Measurements from ENCODE around the gene APOA5.
A peak's percentile ranks its signal among the peaks of the same experiment; 100 is the strongest.
"Not testable (repeated sequence)": the region's sequence is repeated elsewhere in the genome, so short reads cannot be mapped to it uniquely, and the experiment has no call there.

APOA5 gene

GRCh38 chr11:116791813-116792143, at the start of gene APOA5:
Gene APOA5 (minus strand): TSS chr11:116791879. CDS start chr11:116791860, 19 bp downstream.
- no peaks in the 10 kb centered on the region for H3K9me3 ChIP-seq (ENCODE audit: control insufficient read depth in 2 of 2, low read length in 2 of 2)
- H3K4me1 ChIP-seq (ENCODE audit: control insufficient read depth in 2 of 2, insufficient read depth in 2 of 2, low read length in 2 of 2) = peaks cover 10 to 13% of the 10 kb centered on the region in 2 donors
- peaks cover 0 to 3% of the 10 kb centered on the region in 2 donors for H3K27me3 ChIP-seq (ENCODE audit: control insufficient read depth in 2 of 2, insufficient read depth in 2 of 2, low read length in 2 of 2)
- peak within 1 kb of the TSS in 1 of 2 donors; percentile 15 for H3K4me3 ChIP-seq (ENCODE audit: low read length in 2 of 2)
- no peaks in the 10 kb centered on the region for H3K36me3 ChIP-seq (ENCODE audit: control insufficient read depth in 2 of 2, insufficient read depth in 2 of 2, low read length in 2 of 2)
- H3K27ac ChIP-seq (ENCODE audit: low read depth in 2 of 2, low read length in 2 of 2) = no peak within 1 kb of the TSS
- H3K9ac ChIP-seq (ENCODE audit: low read depth in 1 of 2, low read length in 2 of 2) = no peak within 1 kb of the TSS

DNA sequence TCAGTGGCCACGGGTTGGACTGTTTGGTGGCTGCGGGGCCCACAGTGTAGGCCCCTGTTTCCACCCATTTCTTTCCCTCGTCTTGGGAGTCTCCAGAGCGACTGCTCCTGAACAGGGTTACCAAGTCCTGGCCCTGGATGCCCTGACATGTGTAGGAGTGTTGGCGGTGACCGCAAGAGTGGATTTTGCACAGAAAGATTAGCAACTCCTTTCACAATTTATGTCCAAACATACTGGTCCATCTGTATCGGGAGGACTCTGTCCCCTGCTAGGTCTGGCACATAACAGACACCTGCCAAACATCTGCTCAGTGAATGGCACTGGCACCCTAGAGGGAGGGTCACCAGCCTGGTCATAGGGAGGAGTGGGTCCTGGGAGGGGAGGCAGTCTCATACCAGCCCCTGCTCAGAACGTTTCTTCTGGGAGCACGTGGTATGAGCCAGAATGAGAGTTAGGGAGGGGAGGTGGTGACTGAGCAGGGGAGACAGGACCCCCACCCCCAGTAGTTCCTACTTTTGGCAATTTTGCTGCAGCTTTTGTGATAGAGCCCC, 49.1 kb upstream of the APOA5 start:
- H3K4me3 ChIP-seq (ENCODE audit: low read length in 2 of 2) = no peak overlapping the region

DNA sequence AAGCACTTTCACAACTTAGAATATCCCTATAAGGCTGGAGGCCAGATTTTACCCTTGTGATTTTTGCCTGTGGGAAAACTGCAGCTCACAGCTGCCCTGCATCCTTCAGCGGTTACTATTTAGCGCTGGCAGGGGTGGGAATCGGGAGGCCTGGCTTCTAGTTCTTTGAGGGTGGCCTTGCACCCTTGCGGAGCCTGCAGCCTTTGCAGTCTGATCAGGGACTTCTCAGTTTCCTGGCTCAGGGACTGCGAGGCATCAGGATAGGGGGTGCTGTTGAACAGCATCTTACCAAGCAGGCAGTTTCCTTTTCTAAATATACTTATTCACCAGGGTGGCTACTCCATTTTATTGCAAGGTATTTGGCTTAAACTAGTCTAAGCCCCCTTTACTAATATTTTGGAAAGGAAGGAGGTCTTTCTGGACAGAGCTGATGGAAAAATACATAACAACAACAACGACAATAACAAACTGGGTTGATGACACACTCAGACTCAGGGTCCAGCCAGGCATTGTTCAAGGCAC, 48.6 kb upstream of the APOA5 start:
- peaks cover 5 to 12% of the 10 kb centered on the region in 2 donors for H3K36me3 ChIP-seq (ENCODE audit: control insufficient read depth in 2 of 2, insufficient read depth in 2 of 2, low read length in 2 of 2)
- H3K4me1 ChIP-seq (ENCODE audit: control insufficient read depth in 2 of 2, insufficient read depth in 2 of 2, low read length in 2 of 2) = peaks cover 0 to 7% of the 10 kb centered on the region in 2 donors
- no peak overlapping the region for H3K4me3 ChIP-seq (ENCODE audit: low read length in 2 of 2)
- no peak overlapping the region for H3K27ac ChIP-seq (ENCODE audit: low read depth in 2 of 2, low read length in 2 of 2)
- H3K9me3 ChIP-seq (ENCODE audit: control insufficient read depth in 2 of 2, low read length in 2 of 2) = no peaks in the 10 kb centered on the region
- H3K27me3 ChIP-seq (ENCODE audit: control insufficient read depth in 2 of 2, insufficient read depth in 2 of 2, low read length in 2 of 2) = no peaks in the 10 kb centered on the region
- no peak overlapping the region for H3K9ac ChIP-seq (ENCODE audit: low read depth in 1 of 2, low read length in 2 of 2)

More for the DNA sequence above, 49.1 kb upstream of the APOA5 start:
- no peak overlapping the region for H3K27ac ChIP-seq (ENCODE audit: low read depth in 2 of 2, low read length in 2 of 2)
- no peaks in the 10 kb centered on the region for H3K27me3 ChIP-seq (ENCODE audit: control insufficient read depth in 2 of 2, insufficient read depth in 2 of 2, low read length in 2 of 2)
- H3K9me3 ChIP-seq (ENCODE audit: control insufficient read depth in 2 of 2, low read length in 2 of 2) = no peaks in the 10 kb centered on the region
- peaks cover 10 to 17% of the 10 kb centered on the region in 2 donors for H3K36me3 ChIP-seq (ENCODE audit: control insufficient read depth in 2 of 2, insufficient read depth in 2 of 2, low read length in 2 of 2)
- no peak overlapping the region for H3K9ac ChIP-seq (ENCODE audit: low read depth in 1 of 2, low read length in 2 of 2)
- peaks cover 0 to 5% of the 10 kb centered on the region in 2 donors for H3K4me1 ChIP-seq (ENCODE audit: control insufficient read depth in 2 of 2, insufficient read depth in 2 of 2, low read length in 2 of 2)

DNA sequence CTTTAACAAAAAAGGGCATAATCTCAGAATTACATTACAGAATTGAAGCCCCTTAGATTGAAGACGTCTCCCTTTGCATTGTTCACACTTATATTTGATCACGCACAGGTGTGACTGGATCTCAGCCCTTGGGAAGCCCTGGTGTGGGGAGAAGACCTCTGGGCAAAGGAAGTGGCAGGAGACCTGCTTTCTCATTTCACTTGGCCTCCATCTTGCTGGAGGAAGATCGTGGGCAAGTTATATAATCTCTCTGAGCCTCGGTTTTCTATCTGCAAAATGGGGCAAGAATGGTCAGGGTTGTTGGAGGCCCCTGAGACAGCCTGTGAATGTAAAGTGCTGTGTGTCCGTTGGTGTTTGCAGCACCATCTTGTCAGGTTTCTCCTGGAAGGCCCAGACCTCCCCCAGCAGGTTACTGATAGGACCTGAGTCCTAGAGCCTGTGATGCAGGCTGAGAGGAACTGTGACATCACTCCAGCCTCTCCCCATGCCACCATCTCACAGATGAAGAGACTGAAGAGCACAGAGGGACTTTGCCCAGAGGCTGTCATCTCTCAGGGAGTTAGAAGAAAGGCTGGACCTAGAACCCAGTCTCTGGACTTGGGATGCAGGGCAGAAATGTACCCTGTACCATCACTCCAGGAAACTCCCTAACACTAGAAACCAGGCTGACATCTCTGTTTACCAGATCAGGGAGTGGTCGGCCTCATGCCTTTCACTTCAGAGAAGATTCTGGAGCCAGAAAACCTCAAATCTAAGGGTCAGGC, 46.8 kb upstream of the APOA5 start:
- no peak overlapping the region for H3K27ac ChIP-seq (ENCODE audit: low read depth in 2 of 2, low read length in 2 of 2)
- H3K4me1 ChIP-seq (ENCODE audit: control insufficient read depth in 2 of 2, insufficient read depth in 2 of 2, low read length in 2 of 2) = peaks cover 0 to 7% of the 10 kb centered on the region in 2 donors
- no peak overlapping the region for H3K4me3 ChIP-seq (ENCODE audit: low read length in 2 of 2)

GRCh38 chr11:116837231-116838091, 45.8 kb upstream of the APOA5 start, which contains the start of gene APOA1:
Gene APOA1 (minus strand): TSS chr11:116837622. CDS start chr11:116837387, 235 bp downstream.
- H3K9me3 ChIP-seq (ENCODE audit: control insufficient read depth in 2 of 2, low read length in 2 of 2) = no peaks in the 10 kb centered on the region
- no peak within 1 kb of the TSS for H3K27ac ChIP-seq (ENCODE audit: low read depth in 2 of 2, low read length in 2 of 2)
- H3K36me3 ChIP-seq (ENCODE audit: control insufficient read depth in 2 of 2, insufficient read depth in 2 of 2, low read length in 2 of 2) = no peaks in the 10 kb centered on the region
- H3K27me3 ChIP-seq (ENCODE audit: control insufficient read depth in 2 of 2, insufficient read depth in 2 of 2, low read length in 2 of 2) = no peaks in the 10 kb centered on the region
- H3K4me1 ChIP-seq (ENCODE audit: control insufficient read depth in 2 of 2, insufficient read depth in 2 of 2, low read length in 2 of 2) = peaks cover 0 to 7% of the 10 kb centered on the region in 2 donors
- H3K9ac ChIP-seq (ENCODE audit: low read depth in 1 of 2, low read length in 2 of 2) = no peak within 1 kb of the TSS
- H3K4me3 ChIP-seq (ENCODE audit: low read length in 2 of 2) = no peak within 1 kb of the TSS

More for the DNA sequence above, 46.8 kb upstream of the APOA5 start:
- Histone ChIP-seq H3K27me3 (ENCODE audit: control insufficient read depth in 2 of 2, insufficient read depth in 2 of 2, low read length in 2 of 2) (no peaks in the 10 kb centered on the region), H3K9me3 (ENCODE audit: control insufficient read depth in 2 of 2, low read length in 2 of 2) (no peaks in the 10 kb centered on the region), H3K9ac (ENCODE audit: low read depth in 1 of 2, low read length in 2 of 2) (no peak overlapping the region), H3K36me3 (ENCODE audit: control insufficient read depth in 2 of 2, insufficient read depth in 2 of 2, low read length in 2 of 2) (peaks cover 0 to 2% of the 10 kb centered on the region in 2 donors)

DNA sequence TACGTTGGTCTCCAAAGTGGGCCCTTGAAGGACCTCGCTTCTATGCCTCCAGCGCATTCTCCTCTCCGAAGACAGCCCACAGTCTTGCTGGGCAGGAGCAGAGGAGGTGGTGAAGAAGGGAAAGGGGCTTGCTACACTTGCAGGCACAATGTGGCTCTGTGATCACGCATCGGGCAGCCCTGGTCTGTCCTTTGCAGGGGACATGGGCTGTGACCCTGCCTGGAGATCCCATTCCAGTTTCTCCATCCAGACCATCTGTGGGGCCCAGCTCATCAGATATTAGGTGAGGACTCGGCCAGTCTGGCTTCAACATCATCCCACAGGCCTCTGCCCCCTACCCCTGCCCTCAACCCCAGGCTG, 44.9 kb upstream of the APOA5 start:
- Histone ChIP-seq H3K36me3 (ENCODE audit: control insufficient read depth in 2 of 2, insufficient read depth in 2 of 2, low read length in 2 of 2) (no peaks in the 10 kb centered on the region), H3K9ac (ENCODE audit: low read depth in 1 of 2, low read length in 2 of 2) (no peak overlapping the region), H3K4me1 (ENCODE audit: control insufficient read depth in 2 of 2, insufficient read depth in 2 of 2, low read length in 2 of 2) (peaks cover 0 to 7% of the 10 kb centered on the region in 2 donors), H3K9me3 (ENCODE audit: control insufficient read depth in 2 of 2, low read length in 2 of 2) (no peaks in the 10 kb centered on the region), H3K4me3 (ENCODE audit: low read length in 2 of 2) (no peak overlapping the region), H3K27ac (ENCODE audit: low read depth in 2 of 2, low read length in 2 of 2) (no peak overlapping the region), H3K27me3 (ENCODE audit: control insufficient read depth in 2 of 2, insufficient read depth in 2 of 2, low read length in 2 of 2) (no peaks in the 10 kb centered on the region)

GRCh38 chr11:116835791-116836631, 44.3 kb upstream of the APOA5 start:
- Histone ChIP-seq H3K36me3 (ENCODE audit: control insufficient read depth in 2 of 2, insufficient read depth in 2 of 2, low read length in 2 of 2) (no peaks in the 10 kb centered on the region), H3K9ac (ENCODE audit: low read depth in 1 of 2, low read length in 2 of 2) (peak overlapping the region in 1 of 2 donors; percentile 41), H3K4me1 (ENCODE audit: control insufficient read depth in 2 of 2, insufficient read depth in 2 of 2, low read length in 2 of 2) (peaks cover 0 to 7% of the 10 kb centered on the region in 2 donors), H3K27ac (ENCODE audit: low read depth in 2 of 2, low read length in 2 of 2) (peak overlapping the region in 1 of 2 donors; percentile 64), H3K27me3 (ENCODE audit: control insufficient read depth in 2 of 2, insufficient read depth in 2 of 2, low read length in 2 of 2) (no peaks in the 10 kb centered on the region), H3K9me3 (ENCODE audit: control insufficient read depth in 2 of 2, low read length in 2 of 2) (no peaks in the 10 kb centered on the region), H3K4me3 (ENCODE audit: low read length in 2 of 2) (peak overlapping the region; percentile 59 to 63)

DNA sequence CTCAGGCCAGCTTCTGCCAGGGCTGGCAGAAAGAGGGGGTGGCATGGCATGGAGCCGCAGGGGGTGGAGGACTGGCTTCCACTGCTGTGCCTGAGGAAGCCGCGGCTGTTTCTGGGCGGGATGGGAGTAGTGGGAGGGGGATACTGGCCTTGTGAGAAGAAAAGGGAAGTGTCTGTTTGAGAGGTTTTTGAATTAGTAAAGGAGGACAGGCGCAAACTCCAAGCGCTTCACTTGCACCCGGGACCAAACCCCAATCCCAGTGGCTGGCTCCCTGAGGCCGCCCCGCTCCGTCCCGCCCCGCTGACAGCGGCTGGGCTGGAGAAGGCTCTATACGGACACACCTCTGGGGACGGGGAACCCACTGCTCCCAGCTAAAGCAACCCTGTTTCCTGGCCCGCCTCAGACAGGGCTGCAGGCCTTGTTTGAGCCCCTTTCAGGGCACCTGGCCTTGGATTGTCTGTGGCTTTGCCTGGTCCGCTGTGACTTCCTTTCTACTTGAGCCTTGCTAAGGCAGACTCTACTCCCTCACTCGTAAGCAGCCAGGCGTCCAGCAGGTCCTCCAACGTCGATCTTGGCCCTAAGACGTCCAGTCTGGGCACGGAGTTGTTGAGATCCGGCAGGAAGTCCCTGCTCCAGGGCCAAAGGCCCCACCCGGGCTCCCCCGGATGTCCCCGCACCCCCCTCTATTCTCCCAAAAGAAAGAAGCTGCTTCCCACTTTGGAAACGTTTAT, 43.5 kb upstream of the APOA5 start:
- peak overlapping the region; percentile 24 to 64 for H3K27ac ChIP-seq (ENCODE audit: low read depth in 2 of 2, low read length in 2 of 2)
- no peaks in the 10 kb centered on the region for H3K27me3 ChIP-seq (ENCODE audit: control insufficient read depth in 2 of 2, insufficient read depth in 2 of 2, low read length in 2 of 2)

GRCh38 chr11:116834535-116835041, 42.9 kb upstream of the APOA5 start:
- H3K9ac ChIP-seq (ENCODE audit: low read depth in 1 of 2, low read length in 2 of 2); H3K9me3 ChIP-seq (ENCODE audit: control insufficient read depth in 2 of 2, low read length in 2 of 2); H3K27me3 ChIP-seq (ENCODE audit: control insufficient read depth in 2 of 2, insufficient read depth in 2 of 2, low read length in 2 of 2); H3K36me3 ChIP-seq (ENCODE audit: control insufficient read depth in 2 of 2, insufficient read depth in 2 of 2, low read length in 2 of 2); H3K27ac ChIP-seq (ENCODE audit: low read depth in 2 of 2, low read length in 2 of 2); H3K4me1 ChIP-seq (ENCODE audit: control insufficient read depth in 2 of 2, insufficient read depth in 2 of 2, low read length in 2 of 2); H3K4me3 ChIP-seq (ENCODE audit: low read length in 2 of 2): not testable (repeated sequence)

More for the DNA sequence above, 43.5 kb upstream of the APOA5 start:
- peak overlapping the region in 1 of 2 donors; percentile 5 for H3K9ac ChIP-seq (ENCODE audit: low read depth in 1 of 2, low read length in 2 of 2)
- H3K36me3 ChIP-seq (ENCODE audit: control insufficient read depth in 2 of 2, insufficient read depth in 2 of 2, low read length in 2 of 2) = no peaks in the 10 kb centered on the region
- H3K4me1 ChIP-seq (ENCODE audit: control insufficient read depth in 2 of 2, insufficient read depth in 2 of 2, low read length in 2 of 2) = peaks cover 0 to 7% of the 10 kb centered on the region in 2 donors
- H3K9me3 ChIP-seq (ENCODE audit: control insufficient read depth in 2 of 2, low read length in 2 of 2) = no peaks in the 10 kb centered on the region
- H3K4me3 ChIP-seq (ENCODE audit: low read length in 2 of 2) = peak overlapping the region in 1 of 2 donors; percentile 59

All from mucosa of rectum (tissue), 2 donors.